HG02870 (cell line): ENCODE data around the gene HEATR5B.
"Not testable (repeated sequence)": the region's sequence is repeated elsewhere in the genome, so short reads cannot be mapped to it uniquely, and the experiment has no call there.

ENCODE experiments used
- ATAC-seq: cut with Tn5 transposase; IDR thresholded peaks from one replicate; pipeline ENCODE4 v1.9.1; 2021; ENCODE audit warnings: mild to moderate bottlenecking, moderate library complexity; ENCODE audit not compliant: unreplicated experiment

Gene HEATR5B

GRCh38 chr2:36988008-36988407, 96.2 kb downstream of the HEATR5B start:
- no peak for ATAC-seq

- ATAC-seq: no peak
Observed at GRCh38 chr2:36982467-36982866, 101.7 kb downstream of the HEATR5B start.

GRCh38 chr2:36981911-36982310, 102.3 kb downstream of the HEATR5B start:
- no peak for ATAC-seq

GRCh38 chr2:36979007-36979406, 105.2 kb downstream of the HEATR5B start:
- not testable (repeated sequence) for ATAC-seq

- ATAC-seq: no peak
Observed at GRCh38 chr2:36976065-36976464, 108.1 kb downstream of the HEATR5B start.

- ATAC-seq: no peak
Observed at GRCh38 chr2:36975306-36975705, 108.9 kb downstream of the HEATR5B start.

GRCh38 chr2:36973320-36973719, 110.9 kb downstream of the HEATR5B start:
- no peak for ATAC-seq

- ATAC-seq: no peak
Observed at GRCh38 chr2:36971990-36972389, 112.2 kb downstream of the HEATR5B start.

GRCh38 chr2:36967236-36967876, 116.8 kb downstream of the HEATR5B start:
- ATAC-seq: no peak

- peak; percentile 96 for ATAC-seq
Observed at GRCh38 chr2:36966370-36967235, 117.6 kb downstream of the HEATR5B start, which contains the start of gene STRN. STRN (minus strand) TSS chr2:36966536; CDS start chr2:36966463, 73 bp downstream.

GRCh38 chr2:36965751-36966369, 118.3 kb downstream of the HEATR5B start:
- peak; percentile 30 for ATAC-seq

- ATAC-seq: no peak
Observed at GRCh38 chr2:36965206-36965605, 119.0 kb downstream of the HEATR5B start.

- no peak for ATAC-seq
Observed at GRCh38 chr2:36964496-36965058, 119.6 kb downstream of the HEATR5B start.

- no peak for ATAC-seq
Observed at GRCh38 chr2:36963734-36964133, 120.4 kb downstream of the HEATR5B start.

- no peak for ATAC-seq
Observed at GRCh38 chr2:36963106-36963505, 121.1 kb downstream of the HEATR5B start.

GRCh38 chr2:36960773-36961172, 123.4 kb downstream of the HEATR5B start:
- ATAC-seq: no peak

- no peak for ATAC-seq
Observed at GRCh38 chr2:36960005-36960675, 124.0 kb downstream of the HEATR5B start.

- ATAC-seq: no peak
Observed at GRCh38 chr2:36954977-36955607, 129.1 kb downstream of the HEATR5B start.

GRCh38 chr2:36952748-36953197, 131.4 kb downstream of the HEATR5B start:
- ATAC-seq: no peak

GRCh38 chr2:36951574-36951973, 132.6 kb downstream of the HEATR5B start:
- ATAC-seq: no peak
